Jurkat, Clone E6-1 (cell line): Measurements from ENCODE around the gene DHX32.

Experiments
- DNase-seq: peaks from one replicate; pipeline ENCODE4 v3.0.0-alpha.2; 2011; ENCODE audit warnings: low read depth, low spot score
- H3K4me3 ChIP-seq: 2 replicates; pipeline ENCODE4 v1.5.1; 2011; ENCODE audit warnings: mild to moderate bottlenecking, low read length, control low read depth, moderate library complexity

Gene DHX32

GRCh38 chr10:125857185-125857760 lies 23.8 kb downstream of the DHX32 start:
- DNase-seq = no peak
- no peak overlapping the region for H3K4me3 ChIP-seq

- no peak for DNase-seq
- H3K4me3 ChIP-seq = no peak overlapping the region
Observed at GRCh38 chr10:125852487-125852886, 28.6 kb downstream of the DHX32 start.

DNA sequence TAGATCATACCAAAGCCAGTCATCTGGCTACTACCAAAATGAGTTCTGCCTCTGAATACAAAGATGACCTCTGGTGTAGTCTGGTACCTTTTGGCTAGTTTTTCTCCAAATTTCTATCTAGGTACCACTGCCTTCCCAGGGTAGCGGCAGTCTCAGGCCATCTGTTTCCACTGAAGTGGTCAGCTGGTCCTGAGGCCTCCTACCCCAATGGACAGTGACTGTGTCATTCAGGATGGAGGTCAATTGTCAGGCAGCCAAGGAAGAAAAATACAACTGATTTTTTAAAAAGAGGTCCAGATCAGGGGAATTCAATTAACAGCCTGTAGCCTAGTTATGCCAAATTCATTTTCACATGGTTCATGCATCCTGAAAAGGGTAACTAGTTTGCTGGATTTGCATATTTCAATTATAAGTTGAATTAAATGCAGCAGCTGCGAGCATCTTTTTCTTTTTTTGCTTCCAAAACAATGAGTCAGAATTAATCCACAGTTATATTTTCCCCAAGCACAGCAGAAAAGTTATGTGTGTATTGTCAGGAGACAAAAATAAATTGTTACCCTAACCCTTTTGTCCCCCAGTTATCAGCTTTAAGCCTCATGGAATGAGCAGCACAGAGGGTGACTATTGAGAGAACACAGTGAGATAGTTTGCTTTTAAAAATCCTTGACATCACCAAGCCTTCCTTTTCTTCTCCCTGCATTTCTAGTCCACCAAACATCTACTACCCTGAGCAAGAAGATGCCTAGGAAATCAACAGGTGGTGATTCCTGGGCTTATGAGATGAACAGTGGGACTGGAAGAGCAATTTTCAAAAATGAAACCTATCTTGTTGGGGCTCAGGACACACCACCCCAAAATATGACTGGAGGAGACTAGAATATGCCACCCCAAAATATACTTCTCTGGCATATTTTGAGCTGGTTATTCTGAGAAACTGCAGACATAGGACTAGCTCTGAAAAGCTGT lies 30.0 kb downstream of the DHX32 start:
- no peak overlapping the region for H3K4me3 ChIP-seq
- no peak for DNase-seq

DNA sequence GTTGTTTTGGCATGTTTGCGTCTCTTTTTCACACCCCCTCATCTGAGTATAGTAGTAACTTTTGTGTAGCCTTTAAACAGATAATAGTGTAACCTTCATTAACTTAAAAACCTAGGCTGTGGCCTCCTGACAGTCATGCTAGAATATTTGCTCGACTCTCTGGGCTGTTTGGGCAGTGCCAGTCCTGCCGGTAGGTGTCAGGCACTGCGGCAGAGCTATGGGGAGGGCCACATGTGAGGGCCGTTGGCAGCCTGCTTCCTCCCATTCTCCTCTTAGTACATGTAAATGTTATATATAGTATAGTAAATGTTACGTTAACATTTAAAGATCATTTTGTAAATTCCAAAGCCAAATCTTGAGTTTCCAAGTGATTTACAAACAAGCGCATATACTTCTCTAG lies 31.6 kb downstream of the DHX32 start:
- no peak for DNase-seq
- no peak overlapping the region for H3K4me3 ChIP-seq

GRCh38 chr10:125848857-125849256 lies 32.2 kb downstream of the DHX32 start:
- no peak for DNase-seq
- no peak overlapping the region for H3K4me3 ChIP-seq

DNA sequence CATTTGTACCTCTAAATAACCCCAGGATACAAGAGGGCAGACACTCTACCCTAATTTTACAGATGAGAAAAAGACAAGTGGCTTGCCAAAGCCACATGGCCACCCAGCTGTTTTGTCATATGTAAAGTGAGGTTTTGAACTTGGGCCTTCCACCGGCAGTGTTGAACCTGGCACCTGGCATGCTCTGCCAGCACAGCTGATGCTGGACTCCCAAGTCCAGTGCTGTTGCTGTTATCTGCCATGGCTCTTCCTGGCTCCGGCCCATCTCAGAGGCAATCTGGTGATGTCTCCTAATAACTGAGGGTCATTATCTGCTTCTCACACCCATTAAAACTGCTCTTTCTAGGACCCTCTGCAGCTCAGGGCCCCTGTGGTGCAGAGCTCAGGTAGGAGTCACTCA lies 32.7 kb downstream of the DHX32 start:
- H3K4me3 ChIP-seq = no peak overlapping the region
- DNase-seq = no peak

DNA sequence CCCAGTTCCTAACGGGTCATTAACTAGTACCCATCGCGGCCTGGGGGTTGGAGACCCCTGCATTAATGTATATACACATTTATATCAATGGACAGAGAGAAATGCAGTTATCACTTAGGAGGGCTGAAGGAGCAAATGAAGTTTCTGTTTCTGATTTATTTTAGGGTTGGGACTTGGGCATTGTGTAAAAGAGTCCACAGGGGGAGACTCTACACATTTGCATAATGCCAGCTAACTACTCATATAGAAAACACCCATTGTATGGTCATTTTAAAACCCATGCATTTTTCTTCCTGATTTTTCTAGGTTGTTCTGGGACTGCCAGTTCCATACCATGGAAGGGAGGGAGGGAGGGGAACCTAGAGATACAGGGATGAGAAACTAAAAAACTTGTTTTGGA lies 34.2 kb downstream of the DHX32 start:
- no peak for DNase-seq
- no peak overlapping the region for H3K4me3 ChIP-seq

DNA sequence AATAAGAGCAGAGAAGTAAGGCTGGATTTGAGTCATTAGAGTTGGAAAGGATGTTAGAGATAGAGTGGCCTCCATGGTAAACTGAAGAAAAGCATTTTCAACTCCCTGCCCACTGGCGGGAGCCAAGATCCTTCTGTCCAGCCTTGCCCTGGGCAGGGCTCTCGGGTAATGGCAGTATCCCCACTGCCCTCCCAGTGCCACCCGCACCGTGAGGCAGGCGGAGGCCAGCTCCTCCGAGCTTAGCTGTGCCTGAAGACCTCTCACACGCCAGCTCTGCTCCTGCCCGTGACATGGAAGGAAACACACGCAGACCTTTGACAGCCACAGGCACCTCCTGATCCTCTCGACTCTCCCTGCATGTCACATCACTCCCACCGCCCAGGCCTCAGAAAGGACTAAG lies 35.5 kb downstream of the DHX32 start:
- H3K4me3 ChIP-seq = no peak overlapping the region
- no peak for DNase-seq

DNA sequence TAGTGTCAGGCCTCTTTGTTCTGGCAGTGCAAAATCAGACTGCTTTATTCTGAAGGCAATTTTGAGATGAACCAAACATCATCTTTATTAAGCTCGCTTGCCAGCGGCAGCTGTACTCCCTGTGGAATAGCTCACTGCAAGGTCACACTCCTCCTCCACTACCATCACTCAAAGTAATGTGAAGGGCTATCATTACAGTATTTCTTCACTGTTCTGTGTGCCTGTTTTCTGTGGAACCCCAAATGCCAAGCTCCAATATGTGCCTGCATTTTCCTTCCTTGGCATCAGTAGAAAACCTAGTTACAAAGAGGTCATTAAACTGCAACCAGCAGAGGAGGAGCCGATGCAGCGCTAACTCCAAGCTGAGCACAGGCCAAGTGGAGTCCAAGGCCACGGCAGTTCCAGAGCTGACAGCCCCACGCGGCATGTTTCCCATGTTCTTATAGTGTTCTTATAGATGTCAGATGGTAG lies 36.3 kb downstream of the DHX32 start:
- DNase-seq = no peak
- no peak overlapping the region for H3K4me3 ChIP-seq

DNA sequence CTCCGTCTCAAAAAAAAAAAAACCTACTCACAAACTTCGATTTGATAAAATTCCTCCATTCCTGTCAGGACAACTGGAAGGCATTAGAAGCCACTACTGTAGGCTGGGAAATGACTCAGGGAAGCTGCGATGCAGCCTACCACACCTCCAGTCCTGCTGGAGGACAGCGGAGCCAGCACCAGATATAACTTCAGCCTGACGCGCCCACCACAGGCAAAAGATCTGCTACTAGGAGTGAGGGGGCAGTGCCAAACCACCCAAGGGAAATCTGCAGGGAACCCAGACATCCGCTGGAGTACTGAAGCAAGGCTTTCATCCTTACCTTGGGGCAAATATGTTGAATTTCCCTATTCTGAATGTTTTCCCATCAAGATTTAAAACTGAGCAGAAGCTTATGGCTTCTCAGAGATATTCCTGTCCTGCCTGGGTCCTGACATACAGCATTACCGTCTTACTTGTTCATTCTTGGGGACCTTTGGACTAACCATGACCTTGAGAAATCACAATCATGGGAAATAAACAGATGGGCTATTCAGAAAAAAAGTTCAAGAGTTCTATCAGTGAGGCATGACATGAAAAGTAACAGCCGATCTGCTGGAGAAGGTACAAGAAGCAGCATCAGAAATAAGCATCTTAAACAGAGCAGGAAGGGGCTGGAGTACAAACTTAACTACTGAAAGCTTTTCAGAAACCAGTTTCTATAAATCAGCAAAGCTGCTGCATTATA lies 37.3 kb downstream of the DHX32 start:
- no peak overlapping the region for H3K4me3 ChIP-seq
- no peak for DNase-seq

- H3K4me3 ChIP-seq = no peak overlapping the region
- DNase-seq = no peak
Observed at GRCh38 chr10:125840955-125841354, 40.1 kb downstream of the DHX32 start.

GRCh38 chr10:125840406-125840805 lies 40.7 kb downstream of the DHX32 start:
- DNase-seq = no peak
- H3K4me3 ChIP-seq = no peak overlapping the region

GRCh38 chr10:125838802-125839575 lies 42.1 kb downstream of the DHX32 start:
- no peak for DNase-seq
- H3K4me3 ChIP-seq = no peak overlapping the region

- no peak overlapping the region for H3K4me3 ChIP-seq
- no peak for DNase-seq
Observed at GRCh38 chr10:125836746-125837145, 44.3 kb downstream of the DHX32 start.

GRCh38 chr10:125828311-125828710 lies 52.8 kb downstream of the DHX32 start:
- H3K4me3 ChIP-seq = no peak overlapping the region
- DNase-seq = no peak

DNA sequence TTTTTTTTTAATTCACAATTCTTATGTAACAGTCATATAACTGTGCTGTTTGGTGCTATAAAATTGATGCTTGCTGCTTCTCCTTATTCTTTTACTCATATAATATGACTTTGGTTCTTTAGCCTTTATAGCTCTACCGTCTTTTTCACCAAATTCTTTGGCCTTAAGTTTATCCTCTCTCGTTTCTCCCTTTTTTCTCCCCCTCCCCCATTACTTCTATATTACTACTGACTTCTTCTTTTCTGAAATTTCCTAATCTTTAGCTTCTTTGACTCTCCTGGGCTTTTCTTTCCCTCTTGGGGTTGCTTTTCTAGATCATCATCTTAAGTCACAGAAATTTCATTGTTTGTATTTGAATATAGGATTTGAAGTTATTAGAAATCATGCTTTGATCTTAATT lies 54.0 kb downstream of the DHX32 start:
- no peak overlapping the region for H3K4me3 ChIP-seq
- no peak for DNase-seq

DNA sequence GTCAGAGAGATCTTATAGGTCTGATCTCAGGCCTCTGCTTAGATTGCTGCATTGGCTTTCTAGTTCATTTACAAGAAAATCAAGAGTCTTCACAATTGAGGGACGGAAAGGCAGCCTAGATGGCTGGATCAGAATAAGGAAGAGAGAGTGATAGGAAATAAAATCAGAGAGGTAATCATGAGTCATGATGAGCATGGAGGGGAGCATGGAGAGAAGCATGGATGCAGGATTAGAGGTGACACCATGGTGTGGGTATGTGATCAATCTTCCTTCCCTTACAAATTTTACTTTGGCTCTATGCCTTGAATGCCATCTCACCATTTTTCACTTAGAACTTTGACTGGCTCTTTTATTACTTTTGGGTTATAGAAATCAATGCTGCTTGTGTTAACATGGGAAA lies 56.4 kb downstream of the DHX32 start:
- no peak for DNase-seq
- peak overlapping the region; percentile 99 for H3K4me3 ChIP-seq

GRCh38 chr10:125823663-125824251 lies 57.3 kb downstream of the DHX32 start:
- no peak for DNase-seq
- peak overlapping the region; percentile 99 for H3K4me3 ChIP-seq
